Testis (tissue), 2 donors: ENCODE results near the gene RASSF8.

Source experiments
- CTCF ChIP-seq, 3 experiments: fragments of 450-650 bp in 2 of 3; fragments of 200-600 bp in 1 of 3; sonication (generic) in 1 of 3; IDR thresholded peaks; one replicate each; pipeline ENCODE4 v1.5.1; 2016 to 2019; ENCODE audit warnings: antibody characterized with exemption in 3 of 3, mild to moderate bottlenecking in 2 of 3, moderate library complexity in 1 of 3
- POLR2A ChIP-seq: fragments of 450-650 bp; IDR thresholded peaks from one replicate; pipeline ENCODE4 v1.6.1; 2017; ENCODE audit warnings: antibody characterized with exemption, mild to moderate bottlenecking, moderate library complexity

DNA sequence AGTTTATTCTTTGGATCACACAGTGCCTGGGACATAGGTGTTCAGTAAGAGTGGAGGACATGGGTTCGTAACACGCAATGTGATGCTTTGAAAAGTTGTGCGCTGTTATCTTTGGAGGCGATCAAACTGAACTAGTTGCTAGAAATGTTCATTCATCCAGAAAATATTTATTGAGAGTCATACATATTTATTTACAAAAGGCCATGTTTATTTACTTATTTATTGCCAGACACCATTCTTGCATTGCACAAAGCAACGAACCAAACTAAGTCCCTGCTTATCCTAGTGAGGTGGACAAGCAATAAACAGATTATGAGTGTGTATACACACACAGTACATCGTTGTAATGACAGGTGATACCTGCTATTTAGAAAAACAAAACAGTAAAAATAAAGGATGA, 153.8 kb downstream of the RASSF8 start:
- TF ChIP-seq CTCF (IDR thresholded peaks at IDR 0.05) (no peak), POLR2A (no peak)
